Skeletal muscle satellite cell (primary cell): Measurements from ENCODE around the gene ZNRF1. TPM values are rescaled to one million over a fixed set of nuclear protein-coding genes. Genes with fewer than 3 reads are reported as not detected.
A peak's percentile ranks its signal among the peaks of the same experiment; 100 is the strongest.

Experiments
- H3K27me3 ChIP-seq: 2 replicates; pipeline ENCODE4 v1.7.0; 2013; ENCODE audit warnings: low read length; ENCODE audit not compliant: control insufficient read depth, insufficient read depth
- H3K36me3 ChIP-seq: 2 replicates; pipeline ENCODE4 v1.7.0; 2013; ENCODE audit warnings: mild to moderate bottlenecking, control low read depth, low read length; ENCODE audit not compliant: insufficient read depth
- H3K4me1 ChIP-seq: 2 replicates; pipeline ENCODE4 v1.7.0; 2013; ENCODE audit warnings: low read length; ENCODE audit not compliant: control insufficient read depth, insufficient read depth
- H3K4me2 ChIP-seq: 2 replicates; pipeline ENCODE4 v1.7.0; 2013; ENCODE audit warnings: mild to moderate bottlenecking, low read length
- H3K4me3 ChIP-seq: 2 replicates; pipeline ENCODE4 v1.7.0; 2013; ENCODE audit warnings: low read length
- H3K9ac ChIP-seq: 2 replicates; pipeline ENCODE4 v1.7.0; 2013; ENCODE audit warnings: mild to moderate bottlenecking, low read depth, low read length, moderate library complexity
- H3K9me3 ChIP-seq: replicated peaks from 2 replicates; pipeline ENCODE4 v1.7.0; 2013; ENCODE audit warnings: mild to moderate bottlenecking, control low read depth, low read length
- total RNA-seq: library from RNA; depleted of rRNA; stranded (reverse); fragments of >200 nt; gene quantifications from 2 replicates; pipeline ENCODE4 v1.2.3, GENCODE V29; 2012; rRNA removed

The ZNRF1 gene
- total RNA-seq: 14.4 and 19.5 TPM in 2 replicates

DNA sequence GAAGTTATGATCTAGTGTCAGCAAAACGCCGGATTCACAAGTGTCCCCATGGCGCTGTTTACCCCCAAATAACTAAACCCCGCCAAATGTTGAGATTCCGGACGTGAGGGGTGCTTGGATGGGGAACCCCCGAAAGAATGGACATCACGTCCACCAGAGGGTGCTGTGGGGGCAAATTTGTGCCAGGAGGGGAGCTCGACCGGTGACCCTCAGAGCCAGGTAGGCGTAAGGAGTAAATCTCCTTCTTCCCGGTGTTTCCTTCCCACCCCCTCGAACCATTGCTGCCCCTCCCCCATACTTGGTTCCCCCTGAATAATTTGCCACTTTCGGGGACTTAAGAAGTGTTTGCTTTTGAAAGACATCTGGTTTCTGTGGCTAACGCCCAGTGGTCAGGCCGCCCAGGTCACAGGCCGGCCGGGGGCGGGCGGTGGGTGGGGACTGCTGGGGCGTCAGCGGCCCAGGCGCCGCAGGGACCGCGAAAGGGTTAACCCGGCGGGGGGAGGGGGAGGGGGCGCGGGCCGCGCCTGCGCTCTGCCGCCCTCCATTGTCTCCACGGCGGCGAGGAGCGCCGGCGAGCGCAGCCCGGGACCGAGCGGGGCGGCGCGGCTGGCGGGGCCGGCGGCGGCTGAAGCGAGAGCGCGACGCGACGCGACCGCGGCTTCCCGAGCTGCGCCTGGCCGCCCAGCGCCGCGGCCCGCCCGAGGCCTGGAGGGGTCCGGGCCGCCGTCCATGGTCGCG lies at the start of gene ZNRF1:
Gene ZNRF1, plus strand, starts transcription at position 544 of the 738 bp plus-strand sequence. CDS start 648 bp downstream, outside the sequence.
- Histone ChIP-seq H3K9me3 (no peaks in the 10 kb centered on the region), H3K4me2 (peak within 1 kb of the TSS; percentile 92), H3K36me3 (peaks cover 6% of the 10 kb centered on the region), H3K27me3 (peaks cover 11% of the 10 kb centered on the region), H3K9ac (peak within 1 kb of the TSS; percentile 86), H3K4me3 (peak within 1 kb of the TSS; percentile 73), H3K4me1 (peaks cover 18% of the 10 kb centered on the region)

DNA sequence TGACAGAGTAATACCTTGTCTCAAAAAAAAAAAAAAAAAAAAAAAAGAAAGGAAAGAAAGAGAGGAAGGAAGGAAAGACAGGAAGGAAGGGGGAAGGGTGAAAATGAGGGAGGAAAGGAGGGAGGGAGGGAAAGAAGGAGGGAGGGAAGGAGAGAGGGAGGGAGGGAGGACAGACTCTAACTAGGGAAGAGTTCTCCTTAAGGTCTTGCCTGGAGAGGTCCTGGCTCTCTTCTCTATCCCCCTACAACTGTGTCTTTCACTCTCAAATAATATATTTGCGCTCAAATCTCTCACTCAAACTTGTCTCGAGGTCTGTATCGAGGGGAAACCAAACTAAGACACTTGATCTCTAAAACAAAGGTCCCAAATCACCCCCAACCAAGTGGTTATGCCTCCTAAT lies 49.5 kb upstream of the ZNRF1 start:
- Histone ChIP-seq H3K4me2 (no peak overlapping the region), H3K27me3 (no peaks in the 10 kb centered on the region), H3K4me1 (no peaks in the 10 kb centered on the region), H3K9me3 (no peaks in the 10 kb centered on the region), H3K4me3 (no peak overlapping the region), H3K9ac (no peak overlapping the region), H3K36me3 (peaks cover 35% of the 10 kb centered on the region)

DNA sequence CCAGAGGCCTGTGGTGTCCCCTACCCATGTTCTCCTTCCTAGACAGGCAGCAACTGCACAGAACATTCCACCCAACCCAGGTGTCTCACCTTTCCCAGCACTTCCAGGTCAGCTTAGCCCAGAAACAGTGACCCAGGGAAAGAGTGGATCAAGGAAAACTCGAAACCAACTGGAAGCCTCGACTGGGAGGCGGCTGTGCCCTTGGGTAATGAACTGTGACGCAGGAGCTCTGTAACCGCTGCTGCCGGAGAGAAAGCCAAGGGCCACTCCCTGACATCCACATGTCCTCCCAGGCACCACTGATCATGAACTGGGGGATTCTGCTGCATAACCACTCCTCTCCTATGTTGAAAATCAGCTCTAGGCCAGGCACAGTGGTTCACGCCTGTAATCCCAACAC lies 48.3 kb upstream of the ZNRF1 start:
- no peaks in the 10 kb centered on the region for H3K27me3 ChIP-seq
- no peak overlapping the region for H3K4me3 ChIP-seq
- no peaks in the 10 kb centered on the region for H3K9me3 ChIP-seq
- H3K4me2 ChIP-seq: no peak overlapping the region
- H3K36me3 ChIP-seq: peaks cover 40% of the 10 kb centered on the region
- H3K9ac ChIP-seq: no peak overlapping the region
- H3K4me1 ChIP-seq: no peaks in the 10 kb centered on the region

DNA sequence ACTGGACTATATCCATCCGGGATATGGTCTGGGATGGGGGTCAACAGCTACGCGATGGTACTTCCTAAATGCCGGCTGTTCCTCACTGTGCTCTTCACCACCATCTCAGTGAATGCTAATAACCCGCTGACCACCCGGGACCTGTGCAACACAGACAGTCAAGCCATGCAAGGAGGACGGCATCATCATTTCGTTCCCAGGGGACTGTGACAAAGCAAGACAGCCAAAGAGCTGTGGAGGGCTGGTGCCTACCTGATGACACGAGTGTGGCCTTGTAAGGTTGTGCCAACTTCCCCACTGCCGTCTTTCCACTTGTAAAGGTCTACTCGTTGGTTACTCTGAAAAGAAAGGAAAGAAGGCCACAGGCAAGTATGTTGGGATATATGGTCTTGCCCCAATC lies 47.6 kb upstream of the ZNRF1 start:
- Histone ChIP-seq H3K9me3 (no peaks in the 10 kb centered on the region), H3K4me3 (no peak overlapping the region), H3K4me1 (no peaks in the 10 kb centered on the region), H3K9ac (no peak overlapping the region), H3K27me3 (no peaks in the 10 kb centered on the region), H3K4me2 (no peak overlapping the region), H3K36me3 (peaks cover 43% of the 10 kb centered on the region)

DNA sequence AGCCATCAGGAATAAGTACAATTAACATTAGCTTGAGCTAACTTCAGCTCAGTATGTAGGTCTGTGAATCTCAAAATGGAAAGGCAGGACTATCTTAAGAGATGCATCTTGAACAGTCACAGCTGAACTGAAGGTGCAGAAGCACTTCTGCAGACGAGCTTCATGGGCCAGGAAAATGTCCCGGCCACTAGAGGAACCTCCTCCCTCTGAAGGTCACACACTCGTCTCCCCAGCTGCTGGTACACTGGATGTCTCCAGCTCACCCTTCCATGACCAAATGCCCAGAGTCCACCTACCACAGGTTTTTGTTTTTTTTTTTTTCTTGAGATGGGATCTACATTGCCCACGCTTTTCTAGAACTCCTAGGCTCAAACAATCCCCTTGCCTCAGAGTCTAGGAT lies 47.1 kb upstream of the ZNRF1 start:
- Histone ChIP-seq H3K4me1 (no peaks in the 10 kb centered on the region), H3K27me3 (no peaks in the 10 kb centered on the region), H3K9ac (no peak overlapping the region), H3K36me3 (peaks cover 45% of the 10 kb centered on the region), H3K4me3 (no peak overlapping the region), H3K9me3 (no peaks in the 10 kb centered on the region), H3K4me2 (no peak overlapping the region)

DNA sequence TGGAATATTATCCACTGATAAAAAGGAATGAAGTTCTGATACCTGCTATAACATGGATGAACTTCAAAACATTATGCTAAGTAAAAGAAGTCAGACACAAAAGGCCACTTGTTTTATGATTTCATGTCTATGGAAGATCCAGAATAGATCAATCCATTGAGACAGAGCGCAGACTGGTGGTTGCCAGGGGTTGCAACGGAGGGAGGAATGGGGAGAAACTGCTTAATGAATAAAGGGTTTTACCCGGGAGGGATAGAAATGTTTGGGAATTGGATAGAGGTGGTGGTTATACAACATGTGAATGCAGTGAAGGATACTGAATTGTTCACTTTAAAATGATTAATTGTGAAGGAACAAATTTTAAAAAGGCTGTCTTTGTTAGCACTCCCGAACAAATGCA lies 44.1 kb upstream of the ZNRF1 start:
- no peak overlapping the region for H3K4me2 ChIP-seq
- no peaks in the 10 kb centered on the region for H3K4me1 ChIP-seq
- no peaks in the 10 kb centered on the region for H3K9me3 ChIP-seq
- no peak overlapping the region for H3K9ac ChIP-seq
- H3K36me3 ChIP-seq: peaks cover 35% of the 10 kb centered on the region
- H3K27me3 ChIP-seq: no peaks in the 10 kb centered on the region
- H3K4me3 ChIP-seq: no peak overlapping the region

DNA sequence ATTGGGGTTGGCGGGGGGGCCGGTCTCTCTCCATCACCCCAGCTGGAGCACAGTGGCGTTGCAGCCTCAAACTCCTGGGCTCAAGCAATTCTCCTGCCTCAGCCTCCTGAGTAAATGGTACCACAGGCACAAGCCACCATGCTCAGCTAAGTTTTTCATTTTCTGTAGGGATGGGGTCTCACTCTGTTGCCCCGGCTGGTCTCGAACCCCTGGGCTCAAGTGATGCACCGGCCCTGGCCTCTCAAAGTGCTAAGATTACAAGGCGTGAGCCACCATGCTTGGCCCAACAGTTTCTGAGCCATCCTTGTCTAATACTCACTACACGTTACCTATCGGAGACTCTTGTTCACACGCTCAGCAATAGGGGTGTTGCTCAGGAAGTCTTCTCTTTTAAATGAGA lies 25.5 kb upstream of the ZNRF1 start:
- H3K9ac ChIP-seq: no peak overlapping the region
- H3K4me1 ChIP-seq: no peaks in the 10 kb centered on the region
- no peak overlapping the region for H3K4me3 ChIP-seq
- no peaks in the 10 kb centered on the region for H3K27me3 ChIP-seq
- no peaks in the 10 kb centered on the region for H3K9me3 ChIP-seq
- H3K4me2 ChIP-seq: no peak overlapping the region
- no peaks in the 10 kb centered on the region for H3K36me3 ChIP-seq

DNA sequence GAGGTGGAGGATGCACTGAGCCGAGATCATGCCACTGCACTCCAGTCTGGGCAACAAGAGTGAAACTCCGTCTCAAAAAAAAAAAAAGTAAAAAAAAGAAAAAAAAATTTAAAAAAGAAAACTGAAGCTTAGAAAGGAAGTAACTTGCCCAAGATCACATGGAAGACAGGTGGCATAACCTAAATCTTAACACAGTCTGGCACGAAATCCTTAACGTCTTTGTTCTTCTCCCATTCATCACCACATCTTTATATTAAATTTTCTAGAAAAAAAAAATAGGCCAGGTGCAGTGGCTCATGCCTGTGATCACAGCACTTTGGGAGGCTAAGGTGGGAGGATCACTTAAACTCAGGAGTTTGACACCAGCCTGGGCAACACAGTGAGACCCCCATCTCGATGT lies 23.2 kb upstream of the ZNRF1 start:
- Histone ChIP-seq H3K4me2 (no peak overlapping the region), H3K9me3 (no peaks in the 10 kb centered on the region), H3K27me3 (no peaks in the 10 kb centered on the region), H3K4me1 (no peaks in the 10 kb centered on the region), H3K36me3 (no peaks in the 10 kb centered on the region), H3K4me3 (no peak overlapping the region), H3K9ac (no peak overlapping the region)

DNA sequence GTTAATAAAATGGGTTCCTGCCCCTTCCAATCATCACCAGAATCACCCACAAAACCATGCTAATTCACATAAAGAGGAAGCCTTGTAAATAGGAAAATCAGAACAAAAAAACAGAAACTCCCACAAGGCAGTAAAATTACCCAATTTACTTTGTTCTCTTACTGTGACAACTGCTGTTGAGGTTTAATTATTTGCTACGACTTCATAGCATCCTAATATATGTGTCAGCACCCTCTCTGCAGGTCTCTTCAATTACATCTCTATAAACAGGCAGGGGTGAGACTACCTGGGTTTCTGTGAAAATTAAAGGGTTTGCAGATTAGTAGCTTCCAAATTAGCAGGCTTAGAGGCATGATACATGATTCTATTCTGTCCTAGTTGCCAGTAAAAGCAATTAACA lies 16.6 kb upstream of the ZNRF1 start:
- Histone ChIP-seq H3K27me3 (no peaks in the 10 kb centered on the region), H3K4me2 (no peak overlapping the region), H3K4me3 (no peak overlapping the region), H3K4me1 (peaks cover 4% of the 10 kb centered on the region), H3K9me3 (no peaks in the 10 kb centered on the region), H3K36me3 (no peaks in the 10 kb centered on the region), H3K9ac (no peak overlapping the region)

DNA sequence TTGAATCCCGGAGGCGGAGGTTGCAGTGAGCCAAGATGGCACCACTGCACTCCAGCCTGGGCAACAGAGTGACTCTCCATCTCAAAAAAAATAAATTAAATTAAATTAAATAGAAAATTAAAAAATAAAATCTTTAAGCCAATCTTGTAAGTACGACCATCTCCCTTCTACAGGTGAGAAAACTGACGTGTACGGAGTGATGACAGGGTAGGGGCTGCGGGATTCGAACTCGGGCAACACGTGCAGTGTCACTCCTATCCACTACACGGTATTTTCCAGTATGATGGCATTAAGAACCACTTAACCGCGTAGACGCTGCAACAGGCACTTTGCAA lies 14.7 kb upstream of the ZNRF1 start:
- H3K36me3 ChIP-seq: no peaks in the 10 kb centered on the region
- peak overlapping the region; percentile 85 for H3K9ac ChIP-seq
- H3K4me2 ChIP-seq: peak overlapping the region; percentile 84
- peak overlapping the region; percentile 82 for H3K4me3 ChIP-seq
- peaks cover 4% of the 10 kb centered on the region for H3K4me1 ChIP-seq
- H3K27me3 ChIP-seq: peaks cover 2% of the 10 kb centered on the region
- no peaks in the 10 kb centered on the region for H3K9me3 ChIP-seq

DNA sequence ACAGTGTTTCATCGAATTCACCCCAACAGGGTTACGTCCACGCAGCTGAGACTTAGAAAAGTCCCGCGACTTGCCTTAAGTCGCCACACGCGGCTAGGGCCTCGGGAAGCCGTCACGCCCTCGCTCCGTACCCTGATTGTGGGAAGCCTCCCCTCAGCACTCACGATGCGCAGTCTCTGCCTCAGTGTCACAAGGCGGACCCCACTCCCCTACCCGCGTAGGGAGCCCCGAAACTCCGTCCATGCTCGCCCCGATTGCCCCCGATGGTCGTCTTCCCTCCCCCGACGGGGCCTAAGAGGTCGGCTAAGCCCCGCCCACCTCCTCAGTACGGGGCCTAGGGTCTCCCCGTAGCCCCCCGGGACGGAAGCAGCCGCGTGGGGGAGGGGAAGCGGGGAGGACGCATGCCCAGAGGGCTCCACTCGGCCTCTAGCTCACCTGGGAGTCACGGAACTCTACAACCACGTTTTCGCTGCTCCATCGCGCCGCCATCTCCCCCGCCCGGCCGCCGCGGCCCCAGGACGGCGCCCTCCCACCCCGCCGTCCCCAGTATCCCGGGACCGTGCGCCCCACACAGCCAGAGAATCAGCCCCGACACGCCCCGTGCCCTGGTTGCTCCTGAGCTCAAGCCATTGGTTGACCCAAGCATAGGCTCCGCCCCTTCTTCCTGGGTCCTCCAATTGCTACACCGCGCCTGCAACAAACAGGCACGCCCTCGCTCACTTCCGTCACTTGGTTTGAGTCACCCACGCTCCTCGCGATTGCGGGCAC lies 14.1 kb upstream of the ZNRF1 start, which contains the start of gene WDR59:
Gene WDR59, minus strand, starts transcription at position 595 of the 768 bp plus-strand sequence. Its CDS starts 106 bp downstream, at position 489.
- H3K4me3 ChIP-seq: peak within 1 kb of the TSS; percentile 82
- H3K36me3 ChIP-seq: no peaks in the 10 kb centered on the region
- peaks cover 2% of the 10 kb centered on the region for H3K27me3 ChIP-seq
- H3K9ac ChIP-seq: peak within 1 kb of the TSS; percentile 85
- H3K9me3 ChIP-seq: no peaks in the 10 kb centered on the region
- H3K4me1 ChIP-seq: peaks cover 4% of the 10 kb centered on the region
- H3K4me2 ChIP-seq: peak within 1 kb of the TSS; percentile 84
